Vagina (tissue), 2 donors: Measurements from ENCODE around the gene CABLES2. TPM values are rescaled to one million over a fixed set of nuclear protein-coding genes. Genes with fewer than 3 reads are reported as not detected.

Source experiments
- DNase-seq, 2 donors: peaks; one replicate each; pipeline ENCODE4 v3.0.0-alpha.2; 2017; ENCODE audit errors: extremely low spot score in 2 of 2
- H3K27ac ChIP-seq: fragments of 200-600 bp; sonication (generic); one replicate; pipeline ENCODE4 v1.5.1; 2019
- H3K27me3 ChIP-seq: fragments of 200-600 bp; sonication (generic); one replicate; pipeline ENCODE4 v1.5.1; 2019
- H3K36me3 ChIP-seq, 2 donors: fragments of 200-600 bp; sonication (generic); one replicate each; pipeline ENCODE4 v1.5.1; 2017 to 2019
- H3K4me1 ChIP-seq: fragments of 200-600 bp; sonication (generic); one replicate; pipeline ENCODE4 v1.5.1; 2019
- H3K4me3 ChIP-seq, 2 donors: fragments of 200-600 bp; sonication (generic); 1 replicate in 1 of 2; 2 replicates in 1 of 2; pipeline ENCODE4 v1.5.1; 2016 to 2019
- H3K9me3 ChIP-seq: fragments of 200-600 bp; sonication (generic); one replicate; pipeline ENCODE4 v1.5.1; 2019
- CTCF ChIP-seq, 3 experiments: fragments of 450-650 bp in 2 of 3; fragments of 200-600 bp in 1 of 3; sonication (generic) in 1 of 3; IDR thresholded peaks; one replicate each; pipeline ENCODE4 v1.5.1; 2017 to 2019; ENCODE audit warnings: antibody characterized with exemption in 3 of 3, mild to moderate bottlenecking in 2 of 3, moderate library complexity in 2 of 3
- POLR2A ChIP-seq, 2 donors: fragments of 450-650 bp; IDR thresholded peaks; one replicate each; pipeline ENCODE4 v1.6.1; 2017; ENCODE audit warnings: antibody characterized with exemption in 2 of 2, mild to moderate bottlenecking in 2 of 2, moderate library complexity in 2 of 2
- POLR2AphosphoS5 ChIP-seq, 2 donors: sonication (generic); formaldehyde crosslinking; IDR thresholded peaks; one replicate each; pipeline ENCODE4 v1.9.0; 2017; ENCODE audit warnings: antibody characterized with exemption in 2 of 2, mild to moderate bottlenecking in 2 of 2, low read depth in 1 of 2; ENCODE audit not compliant: insufficient read depth in 1 of 2
- intact Hi-C: fragments of 100-400 bp; cut with DNase I; formaldehyde crosslinking; loops from one replicate; pipeline ENCODE4 v1.15.1; 2023
- total RNA-seq: library from RNA; depleted of rRNA; stranded (reverse); fragments of >200 nt; gene quantifications from one replicate; pipeline ENCODE4 v1.2.3, GENCODE V29; 2016

Gene CABLES2
- total RNA-seq, 1 donor from 2014 or later, result 1.5 TPM

- H3K9me3 ChIP-seq, result no peaks in the 10 kb centered on the region
- intact Hi-C loops, result no loop called here
- TF ChIP-seq CTCF (IDR thresholded peaks at IDR 0.05) (no peak), POLR2A (IDR thresholded peaks at IDR 0.05) (no peak), POLR2AphosphoS5 (IDR thresholded peaks at IDR 0.05; ENCODE audit: insufficient read depth in 1 of 2, low read depth in 1 of 2) (no peak)
- H3K27ac ChIP-seq, result no peak overlapping the region
- no peak overlapping the region for H3K4me3 ChIP-seq
- no peaks in the 10 kb centered on the region for H3K36me3 ChIP-seq
- no peaks in the 10 kb centered on the region for H3K27me3 ChIP-seq
- no peak for DNase-seq
- no peaks in the 10 kb centered on the region for H3K4me1 ChIP-seq
Measured at GRCh38 chr20:62448038-62448437, 41.0 kb upstream of the CABLES2 start.

DNA sequence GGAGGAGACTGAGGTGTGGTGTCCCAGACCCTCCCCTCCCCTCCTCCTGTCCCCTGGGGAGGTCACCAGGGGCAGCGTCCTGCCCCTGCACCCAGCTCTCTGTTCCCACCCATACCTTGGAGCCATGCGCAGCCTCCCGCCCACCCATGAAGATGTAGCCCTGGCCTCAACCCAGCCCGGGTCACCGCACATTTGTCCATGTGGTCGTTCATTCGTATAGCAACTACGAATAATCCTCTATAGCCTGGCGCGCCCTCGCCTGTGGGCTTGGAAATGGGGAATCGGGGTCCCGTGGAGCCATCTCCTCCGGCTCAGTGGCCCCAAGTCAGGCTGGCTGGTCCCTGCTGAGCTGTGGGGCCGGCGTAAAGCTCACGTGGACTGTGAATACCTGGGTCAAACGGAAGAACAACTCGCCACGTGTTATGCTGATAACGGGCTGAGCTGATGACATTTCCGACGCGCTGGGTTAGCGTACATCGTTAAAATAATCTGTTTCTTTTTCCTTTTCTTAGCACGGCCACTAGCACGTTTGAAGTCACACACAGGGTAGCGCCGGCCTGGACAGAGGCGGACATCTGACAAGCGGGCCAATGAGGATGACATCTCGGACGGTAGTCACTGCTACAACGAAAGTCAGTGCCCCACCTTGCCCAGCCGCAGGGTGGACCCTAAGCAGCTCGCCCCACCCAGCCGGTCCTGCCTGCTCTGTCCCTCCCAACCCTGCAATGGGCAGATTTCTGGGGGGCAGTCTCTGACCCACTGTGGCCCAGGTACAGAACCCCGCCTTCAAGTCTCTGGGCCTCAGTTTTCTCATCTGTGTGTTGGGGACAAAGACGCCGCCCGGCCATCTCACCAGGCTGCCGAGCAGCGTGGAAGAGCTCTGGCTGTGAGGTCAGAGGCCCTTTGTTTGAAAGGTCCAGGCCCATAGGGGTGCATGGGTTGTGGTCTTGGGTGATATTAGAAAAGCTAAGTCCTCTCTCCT, 40.1 kb upstream of the CABLES2 start:
- no peak for DNase-seq
- Histone ChIP-seq H3K4me3 (no peak overlapping the region), H3K27ac (no peak overlapping the region), H3K27me3 (no peaks in the 10 kb centered on the region), H3K4me1 (no peaks in the 10 kb centered on the region), H3K36me3 (no peaks in the 10 kb centered on the region), H3K9me3 (no peaks in the 10 kb centered on the region)
- intact Hi-C loops, result no loop called here
- TF ChIP-seq POLR2AphosphoS5 (IDR thresholded peaks at IDR 0.05; ENCODE audit: insufficient read depth in 1 of 2, low read depth in 1 of 2), result no peak
- no peak for TF ChIP-seq POLR2A (IDR thresholded peaks at IDR 0.05)
- no peak for TF ChIP-seq CTCF (IDR thresholded peaks at IDR 0.05)

DNA sequence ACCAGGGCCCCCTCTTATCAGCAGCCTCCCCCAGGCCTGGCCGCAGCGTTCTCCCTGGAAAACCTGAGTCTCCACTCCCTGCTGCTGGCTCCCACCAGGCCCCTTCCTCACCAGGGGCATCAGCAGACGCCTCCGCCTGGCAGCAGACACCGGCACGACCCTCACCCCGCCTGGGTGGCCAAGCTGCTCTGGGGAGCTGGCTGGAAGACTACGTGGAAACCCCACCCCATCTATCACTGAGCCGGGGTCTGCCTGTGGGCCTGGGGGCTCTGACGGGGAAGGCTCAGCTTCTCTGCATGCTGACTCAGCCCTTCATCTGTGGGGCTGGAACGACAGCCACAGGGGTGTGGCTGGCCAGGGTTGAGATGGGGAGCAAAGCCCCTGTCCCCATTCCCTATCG, 39.4 kb upstream of the CABLES2 start:
- Histone ChIP-seq H3K27me3 (no peaks in the 10 kb centered on the region), H3K9me3 (no peaks in the 10 kb centered on the region), H3K4me1 (no peaks in the 10 kb centered on the region), H3K36me3 (no peaks in the 10 kb centered on the region), H3K4me3 (no peak overlapping the region), H3K27ac (no peak overlapping the region)
- no peak for DNase-seq
- no peak for TF ChIP-seq POLR2AphosphoS5 (IDR thresholded peaks at IDR 0.05; ENCODE audit: insufficient read depth in 1 of 2, low read depth in 1 of 2)
- no peak for TF ChIP-seq POLR2A (IDR thresholded peaks at IDR 0.05)
- no peak for TF ChIP-seq CTCF (IDR thresholded peaks at IDR 0.05)
- intact Hi-C loops, result no loop called here

- Histone ChIP-seq H3K4me1 (no peaks in the 10 kb centered on the region), H3K9me3 (no peaks in the 10 kb centered on the region), H3K36me3 (no peaks in the 10 kb centered on the region), H3K27ac (no peak overlapping the region), H3K27me3 (no peaks in the 10 kb centered on the region), H3K4me3 (no peak overlapping the region)
- TF ChIP-seq POLR2A (IDR thresholded peaks at IDR 0.05), result no peak
- TF ChIP-seq POLR2AphosphoS5 (IDR thresholded peaks at IDR 0.05; ENCODE audit: insufficient read depth in 1 of 2, low read depth in 1 of 2), result no peak
- no peak for TF ChIP-seq CTCF (IDR thresholded peaks at IDR 0.05)
- DNase-seq, result no peak
- intact Hi-C loops, result no loop called here
Measured at GRCh38 chr20:62445553-62446340, 38.7 kb upstream of the CABLES2 start.
